T-helper 2 cell (primary cell): ENCODE data around the gene CARF.

Experiments
- DNase-seq, 5 experiments: peaks; one replicate each; pipeline versions ENCODE4 v3.0.0 to v3.0.0-alpha.2; 2012 to 2022

CARF gene

GRCh38 chr2:203021991-203022390, 109.9 kb downstream of the CARF start:
- DNase-seq, result no peak

GRCh38 chr2:203022751-203023150, 110.7 kb downstream of the CARF start:
- DNase-seq, result no peak

- no peak for DNase-seq
These were observed 113.5 kb downstream of the CARF start for GRCh38 chr2:203025592-203025991.

GRCh38 chr2:203030545-203030944, 118.5 kb downstream of the CARF start:
- DNase-seq, result no peak

- DNase-seq, result no peak
These were observed 118.9 kb downstream of the CARF start for GRCh38 chr2:203030991-203031390.

- no peak for DNase-seq
These were observed 121.3 kb downstream of the CARF start for GRCh38 chr2:203033395-203033794.

GRCh38 chr2:203035879-203036470, 123.9 kb downstream of the CARF start:
- DNase-seq, result no peak
